Ovary (tissue), 3 donors: Measurements from ENCODE around the gene RFPL2.

Source experiments
- EP300 ChIP-seq: sonication (generic); formaldehyde crosslinking; IDR thresholded peaks from one replicate; pipeline ENCODE4 v1.6.1; 2017; ENCODE audit warnings: antibody characterized with exemption
- POLR2A ChIP-seq: fragments of 450-650 bp; IDR thresholded peaks from one replicate; pipeline ENCODE4 v1.6.1; 2017; ENCODE audit warnings: antibody characterized with exemption, mild to moderate bottlenecking, moderate library complexity
- TF ChIP-seq, protein P1 (sequence below), 3 donors: fragments of 450-650 bp in 2 of 3; fragments of 200-600 bp in 1 of 3; IDR thresholded peaks; one replicate each; pipeline versions ENCODE4 v1.5.1 to v1.8.0; 2016 to 2022; ENCODE audit warnings: antibody characterized with exemption in 3 of 3, mild to moderate bottlenecking in 1 of 3
- donor health status: DM: no; HTN: no; CAD: no.

DNA sequence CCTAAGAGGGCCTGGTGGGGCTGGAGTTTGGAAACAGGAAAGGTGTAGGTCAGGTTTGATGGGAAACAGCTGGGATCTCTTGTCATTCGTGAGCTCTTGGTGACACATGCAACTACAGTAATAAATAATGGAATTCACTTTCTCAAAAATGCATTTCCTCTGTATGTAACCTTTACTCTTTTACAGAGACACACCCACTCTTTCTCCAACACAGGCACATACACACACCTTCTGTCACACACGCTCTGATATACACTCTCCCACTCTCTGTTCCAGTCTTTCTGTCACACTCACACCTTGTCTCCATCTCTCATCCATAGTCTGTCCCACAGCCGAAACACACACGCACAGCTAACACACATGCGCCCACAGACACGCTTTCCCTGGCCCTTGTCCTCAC lies 39.2 kb downstream of the RFPL2 start:
- TF ChIP-seq POLR2A (no peak), EP300 (no peak)
- TF ChIP-seq, protein P1, sequence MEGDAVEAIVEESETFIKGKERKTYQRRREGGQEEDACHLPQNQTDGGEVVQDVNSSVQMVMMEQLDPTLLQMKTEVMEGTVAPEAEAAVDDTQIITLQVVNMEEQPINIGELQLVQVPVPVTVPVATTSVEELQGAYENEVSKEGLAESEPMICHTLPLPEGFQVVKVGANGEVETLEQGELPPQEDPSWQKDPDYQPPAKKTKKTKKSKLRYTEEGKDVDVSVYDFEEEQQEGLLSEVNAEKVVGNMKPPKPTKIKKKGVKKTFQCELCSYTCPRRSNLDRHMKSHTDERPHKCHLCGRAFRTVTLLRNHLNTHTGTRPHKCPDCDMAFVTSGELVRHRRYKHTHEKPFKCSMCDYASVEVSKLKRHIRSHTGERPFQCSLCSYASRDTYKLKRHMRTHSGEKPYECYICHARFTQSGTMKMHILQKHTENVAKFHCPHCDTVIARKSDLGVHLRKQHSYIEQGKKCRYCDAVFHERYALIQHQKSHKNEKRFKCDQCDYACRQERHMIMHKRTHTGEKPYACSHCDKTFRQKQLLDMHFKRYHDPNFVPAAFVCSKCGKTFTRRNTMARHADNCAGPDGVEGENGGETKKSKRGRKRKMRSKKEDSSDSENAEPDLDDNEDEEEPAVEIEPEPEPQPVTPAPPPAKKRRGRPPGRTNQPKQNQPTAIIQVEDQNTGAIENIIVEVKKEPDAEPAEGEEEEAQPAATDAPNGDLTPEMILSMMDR (IDR thresholded peaks at IDR 0.05), result no peak
